PC-3 (cell line): ENCODE data around the gene ITGB3.

Source experiments
- CTCF ChIP-seq: fragments of 300-600 bp; sonication (generic); conservative IDR thresholded peaks from 2 replicates; pipeline ENCODE4 v1.5.1; 2017; ENCODE audit warnings: antibody characterized with exemption, low read depth, mild to moderate bottlenecking, low read length
- EZH2 ChIP-seq: fragments of 300-600 bp; sonication (generic); IDR thresholded peaks from one replicate; pipeline ENCODE4 v1.6.1; 2017; ENCODE audit warnings: antibody characterized with exemption, mild to moderate bottlenecking, low read length; ENCODE audit not compliant: unreplicated experiment
- EZH2phosphoT487 ChIP-seq: fragments of 300-600 bp; sonication (generic); IDR thresholded peaks from 2 replicates; pipeline ENCODE4 v1.6.1; 2018; ENCODE audit warnings: mild to moderate bottlenecking, antibody characterized with exemption, low read length, borderline replicate concordance

GRCh38 chr17:47286198-47286914, 32.7 kb downstream of the ITGB3 start:
- no peak for TF ChIP-seq CTCF
- no peak for TF ChIP-seq EZH2
- no peak for TF ChIP-seq EZH2phosphoT487
